Esophagus squamous epithelium (tissue), 5 donors: ENCODE data around the gene SCARB1. TPM values are rescaled to one million over a fixed set of nuclear protein-coding genes. Genes with fewer than 3 reads are reported as not detected.

Experiments
- DNase-seq: peaks from one replicate; lab custom pipeline; 2025; lab: John Stamatoyannopoulos, UW
- H3K27ac ChIP-seq, 4 donors: fragments of 200-600 bp; sonication (generic); one replicate each; pipeline ENCODE4 v1.5.1; 2016 to 2019; ENCODE audit warnings: mild to moderate bottlenecking in 1 of 4
- H3K27me3 ChIP-seq, 4 donors: fragments of 200-600 bp; sonication (generic); 1 replicate in 3 of 4; 2 replicates in 1 of 4; pipeline versions ENCODE4 v1.5.1 to v1.6.0; 2017 to 2021; ENCODE audit warnings: antibody characterized with exemption in 1 of 4
- H3K36me3 ChIP-seq, 3 donors: fragments of 200-600 bp; sonication (generic); one replicate each; pipeline ENCODE4 v1.5.1; 2016 to 2019
- H3K4me1 ChIP-seq, 3 donors: fragments of 200-600 bp; sonication (generic); one replicate each; pipeline ENCODE4 v1.5.1; 2017 to 2019
- H3K4me3 ChIP-seq, 4 donors: fragments of 200-600 bp; sonication (generic); 1 replicate in 3 of 4; 2 replicates in 1 of 4; pipeline ENCODE4 v1.5.1; 2016 to 2019; ENCODE audit warnings: mild to moderate bottlenecking in 2 of 4, moderate library complexity in 1 of 4
- H3K9me3 ChIP-seq, 3 donors: fragments of 200-600 bp; sonication (generic); one replicate each; pipeline ENCODE4 v1.5.1; 2016 to 2019
- POLR2A ChIP-seq, 4 donors: fragments of 450-650 bp; IDR thresholded peaks; one replicate each; pipeline ENCODE4 v1.6.1; 2017; ENCODE audit warnings: antibody characterized with exemption in 4 of 4, mild to moderate bottlenecking in 4 of 4, moderate library complexity in 3 of 4
- WGBS, 2 donors: methylation state at CpG; one replicate each; pipeline ENCODE4 v1.1.5; 2018; 5-methylcytosine and 5-hydroxymethylcytosine counted together
- intact Hi-C: fragments of 100-400 bp; cut with DNase I; formaldehyde crosslinking; loops from one replicate; pipeline ENCODE4 v1.15.0; 2022
- total RNA-seq, 4 donors: library from RNA; depleted of rRNA; stranded (reverse); fragments of >200 nt; gene quantifications; one replicate each; pipeline ENCODE4 v1.1.0, GENCODE V29; 2016
- TF ChIP-seq, protein P1 (sequence below), 6 experiments: fragments of 450-650 bp in 4 of 6; fragments of 200-600 bp in 2 of 6; sonication (generic) in 2 of 6; IDR thresholded peaks; one replicate each; pipeline ENCODE4 v1.5.1; 2016 to 2019; ENCODE audit warnings: antibody characterized with exemption in 6 of 6, mild to moderate bottlenecking in 4 of 6, moderate library complexity in 4 of 6
- donor health status: DM: yes; HTN: yes; CAD: no.

The SCARB1 gene
- total RNA-seq, 4 donors from 2014 or later = 7.1 to 9.5 (median 8.8) TPM

DNA sequence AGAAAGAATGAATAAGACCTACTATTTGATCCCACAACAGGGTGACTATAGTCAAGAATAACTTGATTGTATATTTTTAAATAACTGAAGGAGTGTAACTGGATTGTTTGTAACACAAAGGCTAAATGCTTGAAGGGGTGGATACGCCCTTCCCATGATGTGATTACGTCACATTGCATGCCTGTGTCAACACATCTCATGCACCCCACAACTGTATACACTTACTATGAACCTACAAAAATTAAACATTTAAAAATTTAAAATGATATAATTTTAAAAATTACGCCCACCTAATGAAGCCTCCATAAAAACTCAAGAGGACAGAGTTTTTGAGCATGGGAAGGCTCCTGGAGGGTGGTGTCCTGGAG lies 94.5 kb downstream of the SCARB1 start:
- H3K4me3 ChIP-seq = no peak overlapping the region
- H3K9me3 ChIP-seq = peaks cover 0 to 11% (median 7%) of the 10 kb centered on the region in 3 donors
- peaks cover 25 to 56% (median 35%) of the 10 kb centered on the region in 3 donors for H3K4me1 ChIP-seq
- H3K36me3 ChIP-seq = no peaks in the 10 kb centered on the region
- intact Hi-C loops = loop anchor here (5.0 kb wide), 1 partner anchor 732 kb away; no protein-coding TSS in a partner anchor
- no peak for DNase-seq
- peaks cover 0 to 26% (median 0%) of the 10 kb centered on the region in 4 donors for H3K27me3 ChIP-seq
- TF ChIP-seq, protein P1, sequence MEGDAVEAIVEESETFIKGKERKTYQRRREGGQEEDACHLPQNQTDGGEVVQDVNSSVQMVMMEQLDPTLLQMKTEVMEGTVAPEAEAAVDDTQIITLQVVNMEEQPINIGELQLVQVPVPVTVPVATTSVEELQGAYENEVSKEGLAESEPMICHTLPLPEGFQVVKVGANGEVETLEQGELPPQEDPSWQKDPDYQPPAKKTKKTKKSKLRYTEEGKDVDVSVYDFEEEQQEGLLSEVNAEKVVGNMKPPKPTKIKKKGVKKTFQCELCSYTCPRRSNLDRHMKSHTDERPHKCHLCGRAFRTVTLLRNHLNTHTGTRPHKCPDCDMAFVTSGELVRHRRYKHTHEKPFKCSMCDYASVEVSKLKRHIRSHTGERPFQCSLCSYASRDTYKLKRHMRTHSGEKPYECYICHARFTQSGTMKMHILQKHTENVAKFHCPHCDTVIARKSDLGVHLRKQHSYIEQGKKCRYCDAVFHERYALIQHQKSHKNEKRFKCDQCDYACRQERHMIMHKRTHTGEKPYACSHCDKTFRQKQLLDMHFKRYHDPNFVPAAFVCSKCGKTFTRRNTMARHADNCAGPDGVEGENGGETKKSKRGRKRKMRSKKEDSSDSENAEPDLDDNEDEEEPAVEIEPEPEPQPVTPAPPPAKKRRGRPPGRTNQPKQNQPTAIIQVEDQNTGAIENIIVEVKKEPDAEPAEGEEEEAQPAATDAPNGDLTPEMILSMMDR (IDR thresholded peaks at IDR 0.05) = no peak
- TF ChIP-seq POLR2A (IDR thresholded peaks at IDR 0.05) = no peak
- H3K27ac ChIP-seq = no peak overlapping the region
- WGBS, 2 donors = 42 to 52% methylated on average over 3 of the region's 3 CpGs

DNA sequence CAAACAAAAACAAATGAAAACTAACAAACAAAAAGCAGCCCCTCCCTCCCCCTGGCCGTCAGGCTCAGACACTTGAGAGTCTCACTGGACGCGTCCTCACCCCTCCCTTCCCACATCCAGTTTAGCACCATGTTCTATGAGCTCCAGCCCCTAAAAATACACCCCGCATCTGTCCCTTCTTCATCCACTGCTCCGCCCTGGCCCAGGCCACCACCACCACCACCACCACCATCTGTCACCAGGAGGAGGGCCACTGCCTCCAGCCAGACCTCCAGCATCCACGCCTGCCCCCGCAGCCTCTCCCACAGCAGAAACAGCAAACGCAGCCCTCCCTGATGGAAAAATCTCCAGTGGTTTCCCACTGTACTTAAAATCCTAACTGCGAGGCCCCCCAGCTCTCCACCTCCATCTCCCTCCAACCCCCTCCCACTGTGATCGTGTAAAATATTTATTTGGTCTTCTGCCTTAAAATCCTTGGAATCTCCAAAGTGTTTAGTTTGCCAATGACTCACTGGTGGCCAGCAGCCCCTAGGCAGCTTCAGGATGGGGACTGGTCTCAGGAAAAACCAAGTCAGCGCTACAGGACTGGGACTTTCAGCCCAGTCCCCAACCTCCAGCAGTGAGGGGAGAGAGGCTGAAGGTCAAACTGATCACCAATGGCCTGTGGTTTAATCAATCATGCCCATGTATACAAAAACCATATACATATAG lies 95.1 kb downstream of the SCARB1 start:
- Histone ChIP-seq H3K36me3 (no peaks in the 10 kb centered on the region), H3K27me3 (peaks cover 0 to 26% (median 0%) of the 10 kb centered on the region in 4 donors), H3K4me1 (peaks cover 22 to 54% (median 35%) of the 10 kb centered on the region in 3 donors), H3K27ac (no peak overlapping the region), H3K9me3 (peaks cover 0 to 14% (median 7%) of the 10 kb centered on the region in 3 donors), H3K4me3 (no peak overlapping the region)
- DNase-seq = no peak
- no peak for TF ChIP-seq POLR2A (IDR thresholded peaks at IDR 0.05)
- TF ChIP-seq, protein P1 (IDR thresholded peaks at IDR 0.05) = no peak
- 76 to 78% methylated on average over 11 of the region's 11 CpGs for WGBS, 2 donors
- intact Hi-C loops = loop anchor here (5.0 kb wide), 1 partner anchor 731 kb away; no protein-coding TSS in a partner anchor

DNA sequence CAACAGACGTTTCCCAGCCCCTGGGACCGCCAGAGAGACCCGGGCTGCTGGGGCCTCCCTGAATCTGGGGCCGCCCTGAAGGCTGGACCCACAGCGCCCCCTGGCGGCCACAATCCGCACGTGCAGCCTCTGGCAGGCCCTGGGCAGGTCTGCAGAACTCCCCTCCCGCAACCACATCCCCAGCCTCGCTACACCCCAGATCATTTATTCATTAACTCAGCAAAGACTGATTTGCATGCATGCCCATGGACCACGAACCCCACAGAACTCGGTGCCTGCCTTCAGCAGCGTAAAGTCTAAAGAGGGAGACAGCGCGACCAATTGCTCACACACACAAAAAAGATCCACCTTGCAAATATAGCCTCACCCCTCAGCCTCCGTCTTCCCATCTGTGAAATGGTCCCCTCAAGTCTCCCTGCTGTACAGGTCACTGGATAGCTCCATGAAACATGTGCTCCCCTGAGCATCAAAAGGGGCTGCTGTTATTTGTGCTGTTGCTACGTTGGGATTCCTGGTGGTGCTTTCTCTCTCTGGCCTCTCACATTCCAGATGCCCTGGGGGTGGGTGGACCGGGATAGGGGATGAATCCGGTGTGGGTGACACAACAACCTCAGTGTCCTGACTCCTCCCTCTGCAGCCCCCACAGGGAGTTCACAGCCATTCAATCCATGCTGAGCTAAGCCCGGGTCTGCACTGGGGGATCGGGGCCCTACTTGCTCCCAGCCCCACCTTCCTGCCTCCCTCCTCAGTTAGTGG lies 96.4 kb downstream of the SCARB1 start:
- intact Hi-C loops = loop anchor here (5.0 kb wide), 1 partner anchor 730 kb away; no protein-coding TSS in a partner anchor
- Histone ChIP-seq H3K27me3 (peaks cover 0 to 19% (median 0%) of the 10 kb centered on the region in 4 donors), H3K36me3 (no peaks in the 10 kb centered on the region), H3K4me1 (peaks cover 22 to 63% (median 35%) of the 10 kb centered on the region in 3 donors), H3K4me3 (no peak overlapping the region), H3K27ac (peak overlapping the region in 2 of 4 donors; percentile 72 to 82), H3K9me3 (peaks cover 0 to 14% (median 7%) of the 10 kb centered on the region in 3 donors)
- 22% methylated on average over 12 to 20 of the region's 21 CpGs for WGBS, 2 donors
- TF ChIP-seq, protein P1 (IDR thresholded peaks at IDR 0.05) = peak in 5 of 6 experiments; percentile 98 to 100 (median 99)
- TF ChIP-seq POLR2A (IDR thresholded peaks at IDR 0.05) = no peak
- DNase-seq = peak; percentile 13

DNA sequence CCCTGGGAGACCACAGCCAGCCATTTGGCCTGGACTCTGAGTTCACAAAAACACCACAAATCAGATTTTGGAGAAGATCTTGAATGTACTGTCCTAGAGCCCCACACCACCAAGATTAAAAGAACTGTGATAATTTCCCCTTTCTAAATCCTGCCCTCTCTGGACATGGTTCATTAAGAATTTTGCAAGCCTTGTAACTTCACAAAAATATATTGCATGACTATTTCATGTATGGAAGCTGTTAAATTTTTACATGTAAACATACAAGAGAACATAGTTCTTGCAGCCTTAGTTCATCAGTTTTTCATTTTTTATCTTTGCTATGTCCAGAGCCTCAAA lies 97.0 kb downstream of the SCARB1 start:
- intact Hi-C loops = loop anchor here (5.0 kb wide), 1 partner anchor 729 kb away; no protein-coding TSS in a partner anchor
- Histone ChIP-seq H3K36me3 (no peaks in the 10 kb centered on the region), H3K27ac (peak overlapping the region; percentile 47 to 85 (median 77))

More for the DNA sequence above, 97.0 kb downstream of the SCARB1 start:
- H3K27me3 ChIP-seq = peaks cover 0 to 17% (median 0%) of the 10 kb centered on the region in 4 donors
- H3K9me3 ChIP-seq = peaks cover 0 to 14% (median 7%) of the 10 kb centered on the region in 3 donors
- DNase-seq = no peak
- TF ChIP-seq, protein P1 (IDR thresholded peaks at IDR 0.05) = no peak
- TF ChIP-seq POLR2A (IDR thresholded peaks at IDR 0.05) = no peak
- H3K4me1 ChIP-seq = peaks cover 17 to 63% (median 30%) of the 10 kb centered on the region in 3 donors
- H3K4me3 ChIP-seq = no peak overlapping the region
